ENCODE data around the gene LRMDA.

The LRMDA gene

DNA sequence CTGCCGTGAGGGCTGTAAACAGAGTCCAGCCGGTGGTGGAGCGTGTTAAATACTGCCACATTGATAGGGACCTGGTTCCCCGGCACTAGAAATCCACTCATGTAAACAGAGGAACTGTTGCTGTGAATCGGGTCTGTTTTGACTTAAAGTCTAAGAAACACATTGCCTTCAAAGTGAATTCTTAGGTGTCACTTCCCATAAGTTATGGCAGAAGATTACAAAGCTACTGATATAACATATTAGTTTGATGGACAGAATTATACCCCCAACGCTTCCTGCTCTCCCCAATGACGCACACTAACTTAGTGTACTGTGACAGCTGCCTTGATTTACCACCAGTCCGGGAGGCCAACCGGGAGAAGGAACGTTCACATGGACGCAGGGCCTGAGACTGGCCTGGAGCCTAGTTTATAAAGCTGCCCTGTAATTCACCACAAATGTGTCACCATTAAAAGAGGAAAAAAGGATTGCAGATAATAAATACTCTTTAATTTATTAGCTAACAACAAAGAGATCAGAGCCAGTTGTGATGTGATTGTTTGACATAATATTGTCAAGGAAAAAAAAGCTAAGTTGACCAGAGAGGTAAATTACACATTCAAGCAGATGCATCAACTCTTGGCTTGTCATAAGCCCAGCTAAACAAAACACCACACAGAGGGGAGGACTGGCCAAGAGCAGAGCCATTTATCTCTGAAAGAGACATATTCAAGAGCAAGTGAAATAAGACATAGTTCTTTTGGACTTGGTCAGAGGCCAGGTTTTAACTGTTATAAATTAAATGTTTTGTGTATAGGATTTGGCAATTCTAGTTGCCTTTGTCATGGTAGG, 820.6 kb downstream of the LRMDA start:
- H3K79me2 ChIP-seq (ENCODE audit: insufficient read depth, low read length): no peaks in the 10 kb centered on the region
- H3K27me3 ChIP-seq (ENCODE audit: low read length): no peaks in the 10 kb centered on the region
- no peak overlapping the region for H3K27ac ChIP-seq (ENCODE audit: low read depth, low read length)
- no peaks in the 10 kb centered on the region for H4K20me1 ChIP-seq (ENCODE audit: low read depth, low read length)
- no peak overlapping the region for H3K4me2 ChIP-seq (ENCODE audit: low read depth, low read length, poor library complexity, severe bottlenecking)
- no peaks in the 10 kb centered on the region for H3F3A ChIP-seq (ENCODE audit: insufficient read depth)
- no peaks in the 10 kb centered on the region for H3K9me3 ChIP-seq (ENCODE audit: insufficient read depth, low read length)
- H3K9ac ChIP-seq (ENCODE audit: low read length): no peak overlapping the region
- TF ChIP-seq EZH2phosphoT487 (conservative IDR thresholded peaks at IDR 0.05; ENCODE audit: low read length): no peak
- TF ChIP-seq CTCF (IDR thresholded peaks at IDR 0.05; ENCODE audit: insufficient read depth, low read length, poor library complexity, severe bottlenecking): no peak
- H3K9me2 ChIP-seq (replicated peaks; ENCODE audit: insufficient read depth, low read length): no peaks in the 10 kb centered on the region
- H3K4me3 ChIP-seq (ENCODE audit: insufficient read depth, low read length, poor library complexity, severe bottlenecking): no peak overlapping the region
- H2AFZ ChIP-seq (ENCODE audit: low read depth, low read length, severe bottlenecking): no peak overlapping the region
- no peaks in the 10 kb centered on the region for H3K36me3 ChIP-seq (ENCODE audit: low read length)

GRCh38 chr10:76252733-76253132, 821.3 kb downstream of the LRMDA start:
- no peaks in the 10 kb centered on the region for H4K20me1 ChIP-seq (ENCODE audit: low read depth, low read length)
- H3K36me3 ChIP-seq (ENCODE audit: low read length): no peaks in the 10 kb centered on the region
- no peak overlapping the region for H2AFZ ChIP-seq (ENCODE audit: low read depth, low read length, severe bottlenecking)
- no peak overlapping the region for H3K27ac ChIP-seq (ENCODE audit: low read depth, low read length)
- TF ChIP-seq EZH2phosphoT487 (conservative IDR thresholded peaks at IDR 0.05; ENCODE audit: low read length) (no peak), CTCF (IDR thresholded peaks at IDR 0.05; ENCODE audit: insufficient read depth, low read length, poor library complexity, severe bottlenecking) (no peak)
- H3K4me3 ChIP-seq (ENCODE audit: insufficient read depth, low read length, poor library complexity, severe bottlenecking): no peak overlapping the region
- H3K4me2 ChIP-seq (ENCODE audit: low read depth, low read length, poor library complexity, severe bottlenecking): no peak overlapping the region
- no peak overlapping the region for H3K9ac ChIP-seq (ENCODE audit: low read length)
- H3K79me2 ChIP-seq (ENCODE audit: insufficient read depth, low read length): no peaks in the 10 kb centered on the region
- no peaks in the 10 kb centered on the region for H3K9me3 ChIP-seq (ENCODE audit: insufficient read depth, low read length)
- H3K27me3 ChIP-seq (ENCODE audit: low read length): no peaks in the 10 kb centered on the region
- H3K9me2 ChIP-seq (replicated peaks; ENCODE audit: insufficient read depth, low read length): no peaks in the 10 kb centered on the region
- no peaks in the 10 kb centered on the region for H3F3A ChIP-seq (ENCODE audit: insufficient read depth)

DNA sequence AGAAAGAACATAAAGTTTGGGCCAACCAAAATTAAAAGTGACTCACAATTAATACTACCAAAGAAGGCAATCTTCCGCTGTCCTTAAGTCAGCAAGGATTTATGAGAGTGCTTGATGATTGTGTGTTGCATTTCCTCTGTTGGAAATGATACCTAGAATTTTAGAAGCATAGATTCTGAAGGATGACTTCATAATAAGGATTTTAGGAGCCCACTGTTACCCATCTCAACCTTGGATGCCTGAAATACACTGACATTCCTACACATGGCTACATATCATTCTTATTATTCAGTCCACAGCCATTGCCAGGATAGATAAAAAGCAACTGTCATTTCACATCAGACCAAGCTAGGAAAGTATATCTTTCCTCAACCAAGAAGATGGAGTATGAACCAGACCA, 823.8 kb downstream of the LRMDA start:
- no peaks in the 10 kb centered on the region for H3K9me2 ChIP-seq (replicated peaks; ENCODE audit: insufficient read depth, low read length)
- H3K9ac ChIP-seq (ENCODE audit: low read length): no peak overlapping the region
- no peaks in the 10 kb centered on the region for H4K20me1 ChIP-seq (ENCODE audit: low read depth, low read length)
- no peaks in the 10 kb centered on the region for H3K79me2 ChIP-seq (ENCODE audit: insufficient read depth, low read length)
- H3K9me3 ChIP-seq (ENCODE audit: insufficient read depth, low read length): peaks cover 4% of the 10 kb centered on the region; the same call in 1 of the 2 replicates
- no peak overlapping the region for H3K4me3 ChIP-seq (ENCODE audit: insufficient read depth, low read length, poor library complexity, severe bottlenecking)
- H3F3A ChIP-seq (ENCODE audit: insufficient read depth): no peaks in the 10 kb centered on the region
- H3K4me2 ChIP-seq (ENCODE audit: low read depth, low read length, poor library complexity, severe bottlenecking): no peak overlapping the region
- H3K27ac ChIP-seq (ENCODE audit: low read depth, low read length): no peak overlapping the region
- H2AFZ ChIP-seq (ENCODE audit: low read depth, low read length, severe bottlenecking): no peak overlapping the region
- no peaks in the 10 kb centered on the region for H3K36me3 ChIP-seq (ENCODE audit: low read length)
- no peak for TF ChIP-seq CTCF (IDR thresholded peaks at IDR 0.05; ENCODE audit: insufficient read depth, low read length, poor library complexity, severe bottlenecking)
- no peak for TF ChIP-seq EZH2phosphoT487 (conservative IDR thresholded peaks at IDR 0.05; ENCODE audit: low read length)
- H3K27me3 ChIP-seq (ENCODE audit: low read length): no peaks in the 10 kb centered on the region

Data from SU-DHL-6 (cell line).